ENCODE measurements around the gene TOP3A.

The TOP3A gene

GRCh38 chr17:18361837-18362697, 47.3 kb upstream of the TOP3A start:
- Histone ChIP-seq H3K9me3 (no peaks in the 10 kb centered on the region), H3K4me1 (peaks cover 0 to 18% (median 5%) of the 10 kb centered on the region in 4 donors), H3K36me3 (peaks cover 0 to 16% (median 0%) of the 10 kb centered on the region in 3 donors), H3K27me3 (no peaks in the 10 kb centered on the region), H3K4me3 (peak overlapping the region; percentile 64 to 77), H3K27ac (peak overlapping the region; percentile 75 to 82)
- DNase-seq, result no peak
- TF ChIP-seq CTCF (IDR thresholded peaks at IDR 0.05), result no peak
- intact Hi-C loops (cut with DNase I; ENCODE audit: low total_unique reads), result no loop called here

DNA sequence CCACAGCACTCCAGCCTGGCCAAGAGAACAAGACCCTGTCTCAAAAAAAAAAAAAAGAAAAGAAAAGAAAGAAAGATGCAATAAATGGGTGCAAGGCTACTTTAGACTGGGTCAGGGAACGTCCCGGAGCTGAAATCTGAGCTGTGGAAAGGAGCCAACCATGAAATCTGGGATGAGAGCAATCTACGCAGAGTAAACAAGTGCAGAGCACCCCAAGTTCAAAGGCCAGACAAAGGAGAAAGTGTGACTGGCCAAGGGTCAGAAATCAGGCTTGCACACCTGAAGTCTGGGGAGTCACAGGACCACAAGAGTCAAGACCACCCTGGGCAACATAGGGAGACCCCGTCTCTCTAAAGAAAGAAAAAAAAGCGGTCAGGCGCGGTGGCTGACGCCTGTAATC, 45.7 kb upstream of the TOP3A start:
- peaks cover 0 to 18% (median 5%) of the 10 kb centered on the region in 4 donors for H3K4me1 ChIP-seq
- no peaks in the 10 kb centered on the region for H3K9me3 ChIP-seq
- H3K27ac ChIP-seq, result no peak overlapping the region
- H3K27me3 ChIP-seq, result no peaks in the 10 kb centered on the region
- no peak for DNase-seq
- H3K4me3 ChIP-seq, result no peak overlapping the region
- TF ChIP-seq CTCF (IDR thresholded peaks at IDR 0.05), result no peak
- H3K36me3 ChIP-seq, result peaks cover 0 to 20% (median 0%) of the 10 kb centered on the region in 3 donors
- intact Hi-C loops (cut with DNase I; ENCODE audit: low total_unique reads), result no loop called here

GRCh38 chr17:18356624-18357023, 41.8 kb upstream of the TOP3A start:
- no peaks in the 10 kb centered on the region for H3K27me3 ChIP-seq
- intact Hi-C loops (cut with DNase I; ENCODE audit: low total_unique reads), result no loop called here
- H3K4me3 ChIP-seq, result no peak overlapping the region
- no peak for TF ChIP-seq CTCF (IDR thresholded peaks at IDR 0.05)
- peaks cover 0 to 4% (median 0%) of the 10 kb centered on the region in 4 donors for H3K4me1 ChIP-seq
- peak in 1 of 2 donors; percentile 77 for DNase-seq
- H3K9me3 ChIP-seq, result no peaks in the 10 kb centered on the region
- H3K27ac ChIP-seq, result peak overlapping the region in 1 of 2 donors; percentile 24
- peaks cover 8 to 54% (median 18%) of the 10 kb centered on the region in 3 donors for H3K36me3 ChIP-seq

GRCh38 chr17:18353541-18353940, 38.7 kb upstream of the TOP3A start:
- Histone ChIP-seq H3K27ac (no peak overlapping the region), H3K4me3 (no peak overlapping the region), H3K36me3 (peaks cover 8 to 65% (median 18%) of the 10 kb centered on the region in 3 donors), H3K4me1 (peaks cover 0 to 4% (median 0%) of the 10 kb centered on the region in 4 donors), H3K9me3 (no peaks in the 10 kb centered on the region), H3K27me3 (no peaks in the 10 kb centered on the region)
- TF ChIP-seq CTCF (IDR thresholded peaks at IDR 0.05), result no peak
- intact Hi-C loops (cut with DNase I; ENCODE audit: low total_unique reads), result no loop called here
- no peak for DNase-seq

- no peak overlapping the region for H3K27ac ChIP-seq
- H3K4me3 ChIP-seq, result no peak overlapping the region
- no peak for DNase-seq
- H3K9me3 ChIP-seq, result no peaks in the 10 kb centered on the region
- intact Hi-C loops (cut with DNase I; ENCODE audit: low total_unique reads), result no loop called here
- no peaks in the 10 kb centered on the region for H3K4me1 ChIP-seq
- TF ChIP-seq CTCF (IDR thresholded peaks at IDR 0.05), result no peak
- no peaks in the 10 kb centered on the region for H3K27me3 ChIP-seq
- H3K36me3 ChIP-seq, result peaks cover 21 to 73% (median 23%) of the 10 kb centered on the region in 3 donors
Observed at GRCh38 chr17:18344021-18344420, 29.2 kb upstream of the TOP3A start.
